Ecto neural progenitor cell (in vitro differentiated cells): Measurements from ENCODE around the gene SPATA31A7.
"Not testable (repeated sequence)": the region's sequence is repeated elsewhere in the genome, so short reads cannot be mapped to it uniquely, and the experiment has no call there.

Source experiments
- DNase-seq: peaks from one replicate; pipeline ENCODE4 v3.0.0-alpha.2; 2018; ENCODE audit warnings: low spot score

The SPATA31A7 gene

DNA sequence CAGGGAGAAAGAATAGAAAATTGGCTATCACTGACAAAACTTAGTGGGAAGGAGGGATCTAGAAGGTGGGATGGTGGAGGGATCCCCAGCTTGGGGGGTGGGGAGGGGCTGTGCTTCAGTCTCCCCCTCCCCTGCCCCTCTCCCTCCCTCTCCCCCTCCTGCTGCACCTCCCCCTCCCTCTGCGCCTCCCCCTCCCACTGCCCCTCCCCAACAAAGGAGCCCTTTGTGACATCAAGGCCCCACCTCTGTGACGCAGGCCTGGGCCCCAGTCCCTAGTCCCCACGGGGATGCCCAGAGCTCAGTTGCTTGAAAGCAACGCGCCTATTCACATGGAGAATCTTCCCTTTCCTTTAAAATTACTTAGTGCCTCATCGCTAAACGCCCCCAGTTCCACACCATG is at the start of gene SPATA31A7:
Gene SPATA31A7 (plus strand): TSS at position 301 of the 400 bp plus-strand sequence. CDS start 29 bp downstream, at position 330.
- not testable (repeated sequence) for DNase-seq

DNA sequence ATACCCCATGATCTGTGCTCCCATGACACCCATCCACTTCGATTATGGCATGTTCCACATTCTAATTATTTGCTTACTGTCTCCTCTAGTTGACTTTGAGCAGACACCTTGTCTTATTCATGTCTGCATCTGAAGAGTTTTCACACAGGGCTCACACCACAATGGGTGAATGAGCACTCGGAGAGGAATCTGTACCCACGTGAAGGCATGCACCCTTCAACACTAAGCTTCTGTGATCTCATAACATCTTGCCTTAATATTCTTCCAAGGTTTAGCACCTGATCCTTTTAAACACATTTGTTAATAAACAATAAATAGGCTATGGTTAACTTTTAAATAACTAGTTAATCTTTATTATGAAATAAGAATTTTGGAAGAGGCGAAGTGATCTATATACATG is 36.6 kb downstream of the SPATA31A7 start:
- DNase-seq = not testable (repeated sequence)
